Vagina (tissue), 2 donors: ENCODE results near the gene SGO1. TPM values are rescaled to one million over a fixed set of nuclear protein-coding genes. Genes with fewer than 3 reads are reported as not detected.

Source experiments
- DNase-seq, 2 donors: peaks; one replicate each; pipeline ENCODE4 v3.0.0-alpha.2; 2017; ENCODE audit errors: extremely low spot score in 2 of 2
- H3K27ac ChIP-seq: fragments of 200-600 bp; sonication (generic); one replicate; pipeline ENCODE4 v1.5.1; 2019
- H3K27me3 ChIP-seq: fragments of 200-600 bp; sonication (generic); one replicate; pipeline ENCODE4 v1.5.1; 2019
- H3K36me3 ChIP-seq, 2 donors: fragments of 200-600 bp; sonication (generic); one replicate each; pipeline ENCODE4 v1.5.1; 2017 to 2019
- H3K4me1 ChIP-seq: fragments of 200-600 bp; sonication (generic); one replicate; pipeline ENCODE4 v1.5.1; 2019
- H3K4me3 ChIP-seq, 2 donors: fragments of 200-600 bp; sonication (generic); 1 replicate in 1 of 2; 2 replicates in 1 of 2; pipeline ENCODE4 v1.5.1; 2016 to 2019
- H3K9me3 ChIP-seq: fragments of 200-600 bp; sonication (generic); one replicate; pipeline ENCODE4 v1.5.1; 2019
- POLR2A ChIP-seq, 2 donors: fragments of 450-650 bp; IDR thresholded peaks; one replicate each; pipeline ENCODE4 v1.6.1; 2017; ENCODE audit warnings: antibody characterized with exemption in 2 of 2, mild to moderate bottlenecking in 2 of 2, moderate library complexity in 2 of 2
- POLR2AphosphoS5 ChIP-seq, 2 donors: sonication (generic); formaldehyde crosslinking; IDR thresholded peaks; one replicate each; pipeline ENCODE4 v1.9.0; 2017; ENCODE audit warnings: antibody characterized with exemption in 2 of 2, mild to moderate bottlenecking in 2 of 2, low read depth in 1 of 2; ENCODE audit not compliant: insufficient read depth in 1 of 2
- intact Hi-C: fragments of 100-400 bp; cut with DNase I; formaldehyde crosslinking; loops from one replicate; pipeline ENCODE4 v1.15.1; 2023
- total RNA-seq: library from RNA; depleted of rRNA; stranded (reverse); fragments of >200 nt; gene quantifications from one replicate; pipeline ENCODE4 v1.2.3, GENCODE V29; 2016
- TF ChIP-seq, protein P1 (sequence below), 3 experiments: fragments of 450-650 bp in 2 of 3; fragments of 200-600 bp in 1 of 3; sonication (generic) in 1 of 3; IDR thresholded peaks; one replicate each; pipeline ENCODE4 v1.5.1; 2017 to 2019; ENCODE audit warnings: antibody characterized with exemption in 3 of 3, mild to moderate bottlenecking in 2 of 3, moderate library complexity in 2 of 3

Gene SGO1
- total RNA-seq: 10.8 TPM

GRCh38 chr3:20185679-20186599 lies at the start of gene SGO1:
Gene SGO1, minus strand, starts transcription at chr3:20186206. Its CDS starts 2,179 bp downstream, at chr3:20184027.
- peak within 1 kb of the TSS; percentile 93 for H3K27ac ChIP-seq
- peaks cover 16% of the 10 kb centered on the region for H3K4me1 ChIP-seq
- no peaks in the 10 kb centered on the region for H3K36me3 ChIP-seq
- DNase-seq: peak; percentile 99
- H3K9me3 ChIP-seq: no peaks in the 10 kb centered on the region
- peak within 1 kb of the TSS; percentile 51 to 72 for H3K4me3 ChIP-seq
- intact Hi-C loops: loop anchor here (5.0 kb wide), 1 partner anchor 144 kb away; the partner anchor contains the start of gene KAT2B
- peak; percentile 97 to 98 for TF ChIP-seq POLR2AphosphoS5 (IDR thresholded peaks at IDR 0.05; ENCODE audit: insufficient read depth in 1 of 2, low read depth in 1 of 2)
- TF ChIP-seq POLR2A (IDR thresholded peaks at IDR 0.05): peak in 1 of 2 donors; percentile 69
- TF ChIP-seq, protein P1, sequence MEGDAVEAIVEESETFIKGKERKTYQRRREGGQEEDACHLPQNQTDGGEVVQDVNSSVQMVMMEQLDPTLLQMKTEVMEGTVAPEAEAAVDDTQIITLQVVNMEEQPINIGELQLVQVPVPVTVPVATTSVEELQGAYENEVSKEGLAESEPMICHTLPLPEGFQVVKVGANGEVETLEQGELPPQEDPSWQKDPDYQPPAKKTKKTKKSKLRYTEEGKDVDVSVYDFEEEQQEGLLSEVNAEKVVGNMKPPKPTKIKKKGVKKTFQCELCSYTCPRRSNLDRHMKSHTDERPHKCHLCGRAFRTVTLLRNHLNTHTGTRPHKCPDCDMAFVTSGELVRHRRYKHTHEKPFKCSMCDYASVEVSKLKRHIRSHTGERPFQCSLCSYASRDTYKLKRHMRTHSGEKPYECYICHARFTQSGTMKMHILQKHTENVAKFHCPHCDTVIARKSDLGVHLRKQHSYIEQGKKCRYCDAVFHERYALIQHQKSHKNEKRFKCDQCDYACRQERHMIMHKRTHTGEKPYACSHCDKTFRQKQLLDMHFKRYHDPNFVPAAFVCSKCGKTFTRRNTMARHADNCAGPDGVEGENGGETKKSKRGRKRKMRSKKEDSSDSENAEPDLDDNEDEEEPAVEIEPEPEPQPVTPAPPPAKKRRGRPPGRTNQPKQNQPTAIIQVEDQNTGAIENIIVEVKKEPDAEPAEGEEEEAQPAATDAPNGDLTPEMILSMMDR (IDR thresholded peaks at IDR 0.05): no peak
- no peaks in the 10 kb centered on the region for H3K27me3 ChIP-seq

GRCh38 chr3:20235796-20236195 lies 49.8 kb upstream of the SGO1 start:
- Histone ChIP-seq H3K4me1 (no peaks in the 10 kb centered on the region), H3K9me3 (no peaks in the 10 kb centered on the region), H3K4me3 (no peak overlapping the region), H3K27ac (no peak overlapping the region), H3K36me3 (no peaks in the 10 kb centered on the region), H3K27me3 (no peaks in the 10 kb centered on the region)
- intact Hi-C loops: no loop called here
- TF ChIP-seq, protein P1 (IDR thresholded peaks at IDR 0.05): no peak
- no peak for TF ChIP-seq POLR2A (IDR thresholded peaks at IDR 0.05)
- TF ChIP-seq POLR2AphosphoS5 (IDR thresholded peaks at IDR 0.05; ENCODE audit: insufficient read depth in 1 of 2, low read depth in 1 of 2): no peak
- no peak for DNase-seq

GRCh38 chr3:20232906-20233780 lies 47.1 kb upstream of the SGO1 start:
- no peak for DNase-seq
- Histone ChIP-seq H3K36me3 (no peaks in the 10 kb centered on the region), H3K9me3 (no peaks in the 10 kb centered on the region), H3K27me3 (no peaks in the 10 kb centered on the region), H3K4me3 (no peak overlapping the region), H3K4me1 (no peaks in the 10 kb centered on the region), H3K27ac (no peak overlapping the region)
- intact Hi-C loops: no loop called here
- TF ChIP-seq POLR2AphosphoS5 (IDR thresholded peaks at IDR 0.05; ENCODE audit: insufficient read depth in 1 of 2, low read depth in 1 of 2): no peak
- TF ChIP-seq, protein P1 (IDR thresholded peaks at IDR 0.05): no peak
- no peak for TF ChIP-seq POLR2A (IDR thresholded peaks at IDR 0.05)

DNA sequence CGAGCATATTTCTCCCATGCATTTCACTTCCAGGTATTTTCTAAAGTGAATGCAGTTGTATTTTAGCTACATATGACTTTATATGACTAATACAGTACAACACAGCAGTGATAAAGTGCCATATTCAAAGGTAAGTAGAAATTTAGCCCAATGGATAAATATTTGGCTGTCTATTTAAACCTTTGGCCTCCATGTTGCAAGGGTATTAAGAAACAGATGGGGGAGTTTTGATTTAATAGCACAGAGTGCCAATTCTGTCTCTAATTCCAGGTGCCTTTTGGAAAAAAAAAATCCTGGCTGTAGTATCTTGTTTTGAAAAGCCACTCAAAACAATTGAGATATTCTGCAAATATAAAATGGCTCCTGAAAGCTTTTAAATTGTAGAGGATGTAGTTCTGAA lies 44.9 kb upstream of the SGO1 start:
- TF ChIP-seq POLR2A (IDR thresholded peaks at IDR 0.05) (no peak), POLR2AphosphoS5 (IDR thresholded peaks at IDR 0.05; ENCODE audit: insufficient read depth in 1 of 2, low read depth in 1 of 2) (no peak)
- TF ChIP-seq, protein P1 (IDR thresholded peaks at IDR 0.05): no peak
- Histone ChIP-seq H3K27me3 (no peaks in the 10 kb centered on the region), H3K36me3 (no peaks in the 10 kb centered on the region), H3K27ac (no peak overlapping the region), H3K9me3 (no peaks in the 10 kb centered on the region), H3K4me1 (no peaks in the 10 kb centered on the region), H3K4me3 (no peak overlapping the region)
- no peak for DNase-seq
- intact Hi-C loops: no loop called here
